HG03354 (cell line): Measurements from ENCODE around the gene CDH24.
"Not testable (repeated sequence)": the region's sequence is repeated elsewhere in the genome, so short reads cannot be mapped to it uniquely, and the experiment has no call there.

Source experiments
- ATAC-seq: cut with Tn5 transposase; IDR thresholded peaks from one replicate; pipeline ENCODE4 v1.9.1; 2021; ENCODE audit warnings: mild to moderate bottlenecking; ENCODE audit not compliant: unreplicated experiment, poor library complexity, severe bottlenecking

The CDH24 gene

GRCh38 chr14:23004274-23004673 lies 53.0 kb downstream of the CDH24 start:
- ATAC-seq, result not testable (repeated sequence)

GRCh38 chr14:23002592-23002991 lies 54.7 kb downstream of the CDH24 start:
- ATAC-seq, result no peak

- ATAC-seq, result no peak
Observed at GRCh38 chr14:23000860-23001259, 56.5 kb downstream of the CDH24 start.

- ATAC-seq, result no peak
Observed at GRCh38 chr14:22998329-22999012, 58.8 kb downstream of the CDH24 start.

- no peak for ATAC-seq
Observed at GRCh38 chr14:22997676-22998323, 59.5 kb downstream of the CDH24 start.
